H9 (cell line): Measurements from ENCODE around the gene TADA2B. TPM values are rescaled to one million over a fixed set of nuclear protein-coding genes. Genes with fewer than 3 reads are reported as not detected.

Experiments used
- DNase-seq: peaks from one replicate; pipeline ENCODE4 v3.0.0-alpha.2; 2017
- H2AFZ ChIP-seq: one replicate; pipeline ENCODE4 v1.6.1; 2013; ENCODE audit warnings: mild to moderate bottlenecking, low read length, control low read depth, moderate library complexity
- H2AK5ac ChIP-seq: 2 replicates; pipeline ENCODE4 v1.6.1; 2013; ENCODE audit warnings: low read length, control low read depth, mixed read lengths; ENCODE audit not compliant: insufficient read length
- H2BK120ac ChIP-seq: one replicate; pipeline ENCODE4 v1.6.1; 2013; ENCODE audit warnings: low read depth, mild to moderate bottlenecking, low read length, control low read depth, inconsistent platforms; ENCODE audit not compliant: poor library complexity, severe bottlenecking
- H2BK12ac ChIP-seq: 2 replicates; pipeline ENCODE4 v1.6.1; 2013; ENCODE audit warnings: low read length, control low read depth, mixed read lengths, low read depth; ENCODE audit not compliant: insufficient read length
- H2BK15ac ChIP-seq: 2 replicates; pipeline ENCODE4 v1.6.1; 2013; ENCODE audit warnings: low read depth, low read length, control low read depth
- H2BK20ac ChIP-seq: one replicate; pipeline ENCODE4 v1.6.1; 2013; ENCODE audit warnings: low read depth, mild to moderate bottlenecking, low read length, control low read depth, inconsistent platforms; ENCODE audit not compliant: poor library complexity, severe bottlenecking
- H2BK5ac ChIP-seq: 2 replicates; pipeline ENCODE4 v1.6.1; 2013; ENCODE audit warnings: low read length, control low read depth, mixed read lengths; ENCODE audit not compliant: insufficient read length
- H3K14ac ChIP-seq: 2 replicates; pipeline ENCODE4 v1.6.1; 2013; ENCODE audit warnings: low read length, control low read depth; ENCODE audit not compliant: insufficient read depth
- H3K18ac ChIP-seq: 2 replicates; pipeline ENCODE4 v1.6.1; 2013; ENCODE audit warnings: low read depth, mild to moderate bottlenecking, mixed read lengths, low read length, control low read depth; ENCODE audit not compliant: insufficient read length
- H3K23ac ChIP-seq: 2 replicates; pipeline ENCODE4 v1.6.1; 2013; ENCODE audit warnings: low read length, control low read depth, mixed read lengths, low read depth; ENCODE audit not compliant: insufficient read length
- H3K23me2 ChIP-seq: 2 replicates; pipeline ENCODE4 v1.6.1; 2013; ENCODE audit warnings: low read depth, mild to moderate bottlenecking, mixed read lengths, low read length, control low read depth; ENCODE audit not compliant: insufficient read length, poor library complexity, severe bottlenecking
- H3K27ac ChIP-seq: 2 replicates; pipeline ENCODE4 v1.5.1; 2013; ENCODE audit warnings: low read length, control low read depth, mixed read lengths, low read depth; ENCODE audit not compliant: insufficient read length
- H3K27me3 ChIP-seq: 2 replicates; pipeline ENCODE4 v1.6.1; 2013; ENCODE audit warnings: low read length, control low read depth, inconsistent platforms; ENCODE audit not compliant: insufficient read depth
- H3K4ac ChIP-seq: 2 replicates; pipeline ENCODE4 v1.6.1; 2013; ENCODE audit warnings: low read depth, mild to moderate bottlenecking, control low read depth, inconsistent platforms, low read length, moderate library complexity
- H3K4me1 ChIP-seq: 2 replicates; pipeline ENCODE4 v1.6.1; 2013; ENCODE audit warnings: low read length, control low read depth, inconsistent platforms; ENCODE audit not compliant: insufficient read depth
- H3K4me2 ChIP-seq: 2 replicates; pipeline ENCODE4 v1.6.1; 2013; ENCODE audit warnings: low read length, control low read depth, mixed read lengths; ENCODE audit not compliant: insufficient read length, insufficient read depth
- H3K56ac ChIP-seq: 2 replicates; pipeline ENCODE4 v1.6.1; 2013; ENCODE audit warnings: low read depth, mild to moderate bottlenecking, mixed read lengths, low read length, control low read depth; ENCODE audit not compliant: insufficient read length
- H3K79me1 ChIP-seq: 2 replicates; pipeline ENCODE4 v1.6.1; 2013; ENCODE audit warnings: low read depth, mild to moderate bottlenecking, moderate library complexity, low read length, control low read depth, inconsistent platforms; ENCODE audit not compliant: insufficient read depth, poor library complexity, severe bottlenecking
- H3K79me2 ChIP-seq: 2 replicates; pipeline ENCODE4 v1.6.1; 2013; ENCODE audit warnings: low read length, control low read depth, inconsistent platforms; ENCODE audit not compliant: insufficient read depth
- H3K9ac ChIP-seq: 2 replicates; pipeline ENCODE4 v1.6.1; 2013; ENCODE audit warnings: low read length, control low read depth, mixed read lengths; ENCODE audit not compliant: insufficient read length; ENCODE audit errors: extremely low read depth
- H3K9me3 ChIP-seq: one replicate; pipeline ENCODE4 v1.6.1; 2013; ENCODE audit warnings: low read depth, low read length, inconsistent platforms; ENCODE audit not compliant: control insufficient read depth
- H3T11ph ChIP-seq: one replicate; pipeline ENCODE4 v1.6.1; 2013; ENCODE audit warnings: mild to moderate bottlenecking, low read length, control low read depth, inconsistent platforms
- H4K20me1 ChIP-seq: one replicate; pipeline ENCODE4 v1.6.1; 2013; ENCODE audit not compliant: control insufficient read depth, insufficient read length, insufficient read depth
- H4K5ac ChIP-seq: 2 replicates; pipeline ENCODE4 v1.6.1; 2013; ENCODE audit warnings: low read depth, mild to moderate bottlenecking, mixed read lengths, low read length, control low read depth; ENCODE audit not compliant: insufficient read length
- H4K8ac ChIP-seq: replicated peaks from 2 replicates; pipeline ENCODE4 v1.6.1; 2013; ENCODE audit warnings: low read length, control low read depth, mixed read lengths, low read depth; ENCODE audit not compliant: insufficient read length
- H4K91ac ChIP-seq: 2 replicates; pipeline ENCODE4 v1.6.1; 2013; ENCODE audit warnings: low read depth, mild to moderate bottlenecking, moderate library complexity, mixed read lengths, low read length, control low read depth; ENCODE audit not compliant: insufficient read length
- H3K27ac Mint-ChIP-seq, 3 experiments: 2 replicates in 2 of 3; 3 replicates in 1 of 3; pipeline ENCODE4 v1.8.0; 2020 to 2021; ENCODE audit warnings: mixed read lengths in 3 of 3, mild to moderate bottlenecking in 1 of 3, moderate library complexity in 1 of 3
- H3K27me3 Mint-ChIP-seq: 2 replicates; pipeline ENCODE4 v1.8.0; 2021; ENCODE audit warnings: low read depth, mild to moderate bottlenecking, moderate library complexity, mixed read lengths
- H3K36me3 Mint-ChIP-seq, 3 experiments: 2 replicates in 2 of 3; 3 replicates in 1 of 3; pipeline ENCODE4 v1.8.0; 2020 to 2021; ENCODE audit warnings: low read depth in 3 of 3, mixed read lengths in 3 of 3; ENCODE audit not compliant: insufficient read depth in 1 of 3
- H3K4me1 Mint-ChIP-seq, 2 experiments: 2 replicates each; pipeline ENCODE4 v1.8.0; 2020; ENCODE audit warnings: mixed read lengths in 2 of 2
- H3K4me3 Mint-ChIP-seq, 2 experiments: 2 replicates in 1 of 2; 3 replicates in 1 of 2; pipeline ENCODE4 v1.8.0; 2020 to 2021; ENCODE audit warnings: mild to moderate bottlenecking in 2 of 2, mixed read lengths in 2 of 2, moderate library complexity in 1 of 2
- H3K9me3 Mint-ChIP-seq, 2 experiments: 2 replicates in 1 of 2; 3 replicates in 1 of 2; pipeline ENCODE4 v1.8.0; 2020; ENCODE audit warnings: mild to moderate bottlenecking in 2 of 2, mixed read lengths in 2 of 2, moderate library complexity in 1 of 2
- WGBS: extraction: QIAGEN DNeasy Blood & Tissue Kit; methylation state at CpG from one replicate; pipeline ENCODE4 v1.1.7; 2013; ENCODE audit warnings: missing lambda C conversion rate, low lambda C conversion rate, mixed read lengths; ENCODE audit not compliant: insufficient read length; ENCODE audit errors: extremely low coverage; 5-methylcytosine and 5-hydroxymethylcytosine counted together
- total RNA-seq: library from RNA; stranded (reverse); gene quantifications from 2 replicates; pipeline ENCODE4 v1.2.1, GENCODE V29; 2021
- TF ChIP-seq, protein P1 (sequence below): fragments of 200-600 bp; sonication (generic); conservative IDR thresholded peaks from 3 replicates; pipeline ENCODE4 v1.8.0; 2021; ENCODE audit warnings: antibody characterized with exemption, mild to moderate bottlenecking

TADA2B gene
- total RNA-seq, 1 experiment from 2014 or later, result 14.0 TPM

DNA sequence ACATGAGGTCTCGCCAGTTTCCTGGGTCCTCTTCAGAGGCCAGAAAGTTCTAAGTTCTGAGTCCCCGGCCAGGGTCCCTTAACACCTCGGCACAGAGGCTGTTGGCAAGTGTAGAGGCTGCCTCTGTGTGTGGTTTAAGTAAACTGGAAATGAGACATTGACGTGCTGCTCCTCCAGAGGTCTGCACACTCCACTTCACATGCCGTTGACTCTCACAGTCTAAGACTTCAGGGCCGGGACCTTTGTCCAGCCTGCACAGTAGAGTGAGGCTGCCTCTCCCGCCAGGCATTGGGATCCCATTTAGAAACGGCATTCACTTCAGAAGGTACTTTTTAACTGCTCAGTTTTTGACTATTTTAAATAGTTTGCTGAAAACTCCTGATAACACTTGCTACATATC is 10.6 kb upstream of the TADA2B start:
- Mint-ChIP-seq H3K36me3 (peaks cover 22 to 38% (median 36%) of the 10 kb centered on the region in 3 experiments; a peak in 6 of 7 replicates), H3K27ac (peak overlapping the region; percentile 36 to 73 (median 40); a peak in 2 of 7 replicates), H3K4me3 (no peak overlapping the region), H3K4me1 (0 out of 4 replicates have a peak, but pooled peaks cover 0 to 2% of the 10 kb centered on the region in 2 experiments), H3K27me3 (no peaks in the 10 kb centered on the region; the same call in 1 of the 2 replicates), H3K9me3 (no peaks in the 10 kb centered on the region; a peak in 1 of 5 replicates)
- no peak overlapping the region for H3K9ac ChIP-seq
- no peak overlapping the region for H2BK5ac ChIP-seq
- no peak overlapping the region for H3K27ac ChIP-seq
- no peak overlapping the region for H3T11ph ChIP-seq
- no peak for DNase-seq
- no peak overlapping the region for H3K56ac ChIP-seq
- no peak overlapping the region for H2BK120ac ChIP-seq
- H2AK5ac ChIP-seq, result no peak overlapping the region
- H4K20me1 ChIP-seq, result no peaks in the 10 kb centered on the region
- H4K91ac ChIP-seq, result no peak overlapping the region
- no peak overlapping the region for H2AFZ ChIP-seq
- no peak overlapping the region for H3K4ac ChIP-seq
- H3K23ac ChIP-seq, result no peak overlapping the region
- no peaks in the 10 kb centered on the region for H3K4me1 ChIP-seq
- no CpG with 5 or more reads among the region's 8 CpGs for WGBS
- no peak overlapping the region for H4K5ac ChIP-seq
- H2BK20ac ChIP-seq, result no peak overlapping the region
- H3K27me3 ChIP-seq, result no peaks in the 10 kb centered on the region
- no peak overlapping the region for H2BK15ac ChIP-seq
- H3K9me3 ChIP-seq, result no peaks in the 10 kb centered on the region
- H3K18ac ChIP-seq, result no peak overlapping the region
- H3K23me2 ChIP-seq, result no peaks in the 10 kb centered on the region
- H2BK12ac ChIP-seq, result no peak overlapping the region
- H3K79me1 ChIP-seq, result no peaks in the 10 kb centered on the region
- H3K14ac ChIP-seq, result no peak overlapping the region
- no peak overlapping the region for H4K8ac ChIP-seq
- H3K4me2 ChIP-seq, result no peak overlapping the region
- no peaks in the 10 kb centered on the region for H3K79me2 ChIP-seq
- TF ChIP-seq, protein P1, sequence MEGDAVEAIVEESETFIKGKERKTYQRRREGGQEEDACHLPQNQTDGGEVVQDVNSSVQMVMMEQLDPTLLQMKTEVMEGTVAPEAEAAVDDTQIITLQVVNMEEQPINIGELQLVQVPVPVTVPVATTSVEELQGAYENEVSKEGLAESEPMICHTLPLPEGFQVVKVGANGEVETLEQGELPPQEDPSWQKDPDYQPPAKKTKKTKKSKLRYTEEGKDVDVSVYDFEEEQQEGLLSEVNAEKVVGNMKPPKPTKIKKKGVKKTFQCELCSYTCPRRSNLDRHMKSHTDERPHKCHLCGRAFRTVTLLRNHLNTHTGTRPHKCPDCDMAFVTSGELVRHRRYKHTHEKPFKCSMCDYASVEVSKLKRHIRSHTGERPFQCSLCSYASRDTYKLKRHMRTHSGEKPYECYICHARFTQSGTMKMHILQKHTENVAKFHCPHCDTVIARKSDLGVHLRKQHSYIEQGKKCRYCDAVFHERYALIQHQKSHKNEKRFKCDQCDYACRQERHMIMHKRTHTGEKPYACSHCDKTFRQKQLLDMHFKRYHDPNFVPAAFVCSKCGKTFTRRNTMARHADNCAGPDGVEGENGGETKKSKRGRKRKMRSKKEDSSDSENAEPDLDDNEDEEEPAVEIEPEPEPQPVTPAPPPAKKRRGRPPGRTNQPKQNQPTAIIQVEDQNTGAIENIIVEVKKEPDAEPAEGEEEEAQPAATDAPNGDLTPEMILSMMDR, result no peak
